Suprapubic skin (tissue), 3 donors: Measurements from ENCODE around the gene ENOX2.

Experiments used
- CTCF ChIP-seq, 2 donors: fragments of 200-600 bp in 1 of 2; fragments of 450-650 bp in 1 of 2; sonication (generic) in 1 of 2; IDR thresholded peaks; one replicate each; pipeline ENCODE4 v1.5.1; 2016 to 2019; ENCODE audit warnings: antibody characterized with exemption in 2 of 2, mild to moderate bottlenecking in 1 of 2, moderate library complexity in 1 of 2
- POLR2A ChIP-seq, 2 donors: fragments of 450-650 bp; IDR thresholded peaks; one replicate each; pipeline ENCODE4 v1.6.1; 2017; ENCODE audit warnings: antibody characterized with exemption in 2 of 2, mild to moderate bottlenecking in 2 of 2, moderate library complexity in 2 of 2

GRCh38 chrX:130834830-130835229 lies 68.2 kb downstream of the ENOX2 start:
- TF ChIP-seq CTCF (IDR thresholded peaks at IDR 0.05) (no peak), POLR2A (IDR thresholded peaks at IDR 0.05) (no peak)
